ENCODE data around the gene GTPBP3. TPM values are rescaled to one million over a fixed set of nuclear protein-coding genes. Genes with fewer than 3 reads are reported as not detected.

The GTPBP3 gene
- polyA plus RNA-seq, 1 donor (not counting 4 experiments of a cell fraction or from before 2014, with no cell fraction given) = 7.2 TPM

- peaks cover 25% of the 10 kb centered on the region for H3K27me3 ChIP-seq (ENCODE audit: control insufficient read depth, extremely low read depth, insufficient read depth, low read length)
Measured at GRCh38 chr19:17326595-17326966, 10.8 kb upstream of the GTPBP3 start.

GRCh38 chr19:17327068-17327653, 10.2 kb upstream of the GTPBP3 start:
- no peaks in the 10 kb centered on the region for H3K79me2 ChIP-seq (ENCODE audit: control insufficient read depth, insufficient read depth, low read length)
- dilution Hi-C loops (cut with MboI; ENCODE audit: extremely low pct_ligation_motif_present, low sequenced_read_pairs) = no loop called here
- H3K4me3 ChIP-seq (ENCODE audit: control insufficient read depth in 2 of 3, extremely low read depth in 1 of 3, insufficient read depth in 2 of 3, low read depth in 1 of 3, low read length in 3 of 3) = no peak overlapping the region
- no peak overlapping the region for H3K27ac ChIP-seq (ENCODE audit: control insufficient read depth, insufficient read depth, low read length)
- H3K9ac ChIP-seq (ENCODE audit: control insufficient read depth, extremely low read depth, insufficient read depth, low read length) = no peak overlapping the region
- H3K36me3 ChIP-seq (ENCODE audit: control insufficient read depth in 2 of 2, extremely low read depth in 1 of 2, insufficient read depth in 2 of 2, low read length in 2 of 2) = peaks cover 5 to 7% of the 10 kb centered on the region in 2 experiments
- no peaks in the 10 kb centered on the region for H3K9me3 ChIP-seq (ENCODE audit: control insufficient read depth, low read depth, low read length)
- H3K27me3 ChIP-seq (ENCODE audit: control insufficient read depth, extremely low read depth, insufficient read depth, low read length) = peaks cover 25% of the 10 kb centered on the region
- FAIRE-seq = no peak
- H3K4me1 ChIP-seq (ENCODE audit: control insufficient read depth, extremely low read depth, insufficient read depth, low read length) = peaks cover 13% of the 10 kb centered on the region
- DNase-seq (ENCODE audit: low read depth, low spot score) = no peak
- H2AFZ ChIP-seq (ENCODE audit: control insufficient read depth, low read length) = no peak overlapping the region
- peak overlapping the region; percentile 74 for H3K4me2 ChIP-seq (ENCODE audit: control insufficient read depth, extremely low read depth, insufficient read depth, low read depth, low read length)
- no peaks in the 10 kb centered on the region for H3K9me1 ChIP-seq (ENCODE audit: control insufficient read depth, extremely low read depth, insufficient read depth, low read length)
- no peaks in the 10 kb centered on the region for H4K20me1 ChIP-seq (ENCODE audit: control insufficient read depth, extremely low read depth, insufficient read depth, low read length)
- TF ChIP-seq EZH2 (IDR thresholded peaks at IDR 0.05; ENCODE audit: low read length) (no peak), CTCF (optimal IDR thresholded peaks at IDR 0.05 in 1 of 3, IDR thresholded peaks at IDR 0.05 in 1 of 3, conservative IDR thresholded peaks at IDR 0.05 in 1 of 3; ENCODE audit: extremely low read depth in 1 of 3, insufficient read depth in 2 of 3, low read length in 3 of 3) (no peak)

More at GRCh38 chr19:17326595-17326966, 10.8 kb upstream of the GTPBP3 start:
- H4K20me1 ChIP-seq (ENCODE audit: control insufficient read depth, extremely low read depth, insufficient read depth, low read length) = no peaks in the 10 kb centered on the region
- FAIRE-seq (no peak), DNase-seq (ENCODE audit: low read depth, low spot score) (no peak)
- no peaks in the 10 kb centered on the region for H3K79me2 ChIP-seq (ENCODE audit: control insufficient read depth, insufficient read depth, low read length)
- peaks cover 13% of the 10 kb centered on the region for H3K4me1 ChIP-seq (ENCODE audit: control insufficient read depth, extremely low read depth, insufficient read depth, low read length)
- H3K9ac ChIP-seq (ENCODE audit: control insufficient read depth, extremely low read depth, insufficient read depth, low read length) = no peak overlapping the region
- no peak for TF ChIP-seq CTCF (optimal IDR thresholded peaks at IDR 0.05 in 1 of 3, IDR thresholded peaks at IDR 0.05 in 1 of 3, conservative IDR thresholded peaks at IDR 0.05 in 1 of 3; ENCODE audit: extremely low read depth in 1 of 3, insufficient read depth in 2 of 3, low read length in 3 of 3)
- no peak for TF ChIP-seq EZH2 (IDR thresholded peaks at IDR 0.05; ENCODE audit: low read length)
- dilution Hi-C loops (cut with MboI; ENCODE audit: extremely low pct_ligation_motif_present, low sequenced_read_pairs) = no loop called here
- H3K27ac ChIP-seq (ENCODE audit: control insufficient read depth, insufficient read depth, low read length) = no peak overlapping the region
- no peaks in the 10 kb centered on the region for H3K9me3 ChIP-seq (ENCODE audit: control insufficient read depth, low read depth, low read length)
- H3K4me2 ChIP-seq (ENCODE audit: control insufficient read depth, extremely low read depth, insufficient read depth, low read depth, low read length) = peak overlapping the region; percentile 10
- no peak overlapping the region for H2AFZ ChIP-seq (ENCODE audit: control insufficient read depth, low read length)
- peaks cover 8 to 9% of the 10 kb centered on the region in 2 experiments for H3K36me3 ChIP-seq (ENCODE audit: control insufficient read depth in 2 of 2, extremely low read depth in 1 of 2, insufficient read depth in 2 of 2, low read length in 2 of 2)
- H3K9me1 ChIP-seq (ENCODE audit: control insufficient read depth, extremely low read depth, insufficient read depth, low read length) = no peaks in the 10 kb centered on the region
- H3K4me3 ChIP-seq (ENCODE audit: control insufficient read depth in 2 of 3, extremely low read depth in 1 of 3, insufficient read depth in 2 of 3, low read depth in 1 of 3, low read length in 3 of 3) = no peak overlapping the region
